Measurements from ENCODE around the gene DDX56.

Gene DDX56, protein sequence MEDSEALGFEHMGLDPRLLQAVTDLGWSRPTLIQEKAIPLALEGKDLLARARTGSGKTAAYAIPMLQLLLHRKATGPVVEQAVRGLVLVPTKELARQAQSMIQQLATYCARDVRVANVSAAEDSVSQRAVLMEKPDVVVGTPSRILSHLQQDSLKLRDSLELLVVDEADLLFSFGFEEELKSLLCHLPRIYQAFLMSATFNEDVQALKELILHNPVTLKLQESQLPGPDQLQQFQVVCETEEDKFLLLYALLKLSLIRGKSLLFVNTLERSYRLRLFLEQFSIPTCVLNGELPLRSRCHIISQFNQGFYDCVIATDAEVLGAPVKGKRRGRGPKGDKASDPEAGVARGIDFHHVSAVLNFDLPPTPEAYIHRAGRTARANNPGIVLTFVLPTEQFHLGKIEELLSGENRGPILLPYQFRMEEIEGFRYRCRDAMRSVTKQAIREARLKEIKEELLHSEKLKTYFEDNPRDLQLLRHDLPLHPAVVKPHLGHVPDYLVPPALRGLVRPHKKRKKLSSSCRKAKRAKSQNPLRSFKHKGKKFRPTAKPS

GRCh38 chr7:44573464-44574286, at the start of gene DDX56:
Gene DDX56 (minus strand): TSS chr7:44573908. CDS start chr7:44573895, 13 bp downstream.
- Histone ChIP-seq H3F3A (ENCODE audit: low read depth) (no peaks in the 10 kb centered on the region), H3K4me1 (ENCODE audit: insufficient read depth, low read length, poor library complexity, severe bottlenecking) (peaks cover 19% of the 10 kb centered on the region), H4K20me1 (ENCODE audit: insufficient read depth, low read length, poor library complexity, severe bottlenecking) (peaks cover 22% of the 10 kb centered on the region), H3K4me3 (ENCODE audit: low read length, poor library complexity, severe bottlenecking) (peak within 1 kb of the TSS; percentile 93), H3K27me3 (ENCODE audit: insufficient read depth, low read length, poor library complexity, severe bottlenecking) (no peaks in the 10 kb centered on the region), H3K9ac (ENCODE audit: low read depth, low read length, poor library complexity, severe bottlenecking) (peak within 1 kb of the TSS; percentile 94), H3K4me2 (ENCODE audit: low read depth, low read length, poor library complexity, severe bottlenecking) (peak within 1 kb of the TSS; percentile 91), H2AFZ (ENCODE audit: low read length) (peak within 1 kb of the TSS; percentile 72), H3K9me3 (ENCODE audit: insufficient read depth, low read depth, low read length) (no peaks in the 10 kb centered on the region), H3K9me2 (replicated peaks; ENCODE audit: low read depth, low read length) (no peaks in the 10 kb centered on the region), H3K79me2 (ENCODE audit: insufficient read depth, low read length) (peaks cover 47% of the 10 kb centered on the region), H3K36me3 (ENCODE audit: insufficient read depth, low read length) (peaks cover 40% of the 10 kb centered on the region; the same call in 1 of the 2 replicates)
- no peak for TF ChIP-seq CTCF (conservative IDR thresholded peaks at IDR 0.05; ENCODE audit: low read length)
- TF ChIP-seq EZH2phosphoT487 (IDR thresholded peaks at IDR 0.05; ENCODE audit: borderline replicate concordance): no peak

GRCh38 chr7:44622342-44623151, 48.8 kb upstream of the DDX56 start:
- Histone ChIP-seq H3K4me3 (ENCODE audit: low read length, poor library complexity, severe bottlenecking) (no peak overlapping the region), H3K36me3 (ENCODE audit: insufficient read depth, low read length) (peaks cover 36% of the 10 kb centered on the region; the same call in 1 of the 2 replicates), H3K9me2 (replicated peaks; ENCODE audit: low read depth, low read length) (no peaks in the 10 kb centered on the region), H3K4me2 (ENCODE audit: low read depth, low read length, poor library complexity, severe bottlenecking) (no peak overlapping the region), H3K9ac (ENCODE audit: low read depth, low read length, poor library complexity, severe bottlenecking) (no peak overlapping the region), H3K79me2 (ENCODE audit: insufficient read depth, low read length) (peaks cover 85% of the 10 kb centered on the region), H2AFZ (ENCODE audit: low read length) (no peak overlapping the region), H3K27me3 (ENCODE audit: insufficient read depth, low read length, poor library complexity, severe bottlenecking) (no peaks in the 10 kb centered on the region), H3K9me3 (ENCODE audit: insufficient read depth, low read depth, low read length) (no peaks in the 10 kb centered on the region), H3K4me1 (ENCODE audit: insufficient read depth, low read length, poor library complexity, severe bottlenecking) (peaks cover 14% of the 10 kb centered on the region), H4K20me1 (ENCODE audit: insufficient read depth, low read length, poor library complexity, severe bottlenecking) (peaks cover 39% of the 10 kb centered on the region), H3F3A (ENCODE audit: low read depth) (no peaks in the 10 kb centered on the region)
- TF ChIP-seq EZH2phosphoT487 (IDR thresholded peaks at IDR 0.05; ENCODE audit: borderline replicate concordance) (no peak), CTCF (conservative IDR thresholded peaks at IDR 0.05; ENCODE audit: low read length) (no peak)

DNA sequence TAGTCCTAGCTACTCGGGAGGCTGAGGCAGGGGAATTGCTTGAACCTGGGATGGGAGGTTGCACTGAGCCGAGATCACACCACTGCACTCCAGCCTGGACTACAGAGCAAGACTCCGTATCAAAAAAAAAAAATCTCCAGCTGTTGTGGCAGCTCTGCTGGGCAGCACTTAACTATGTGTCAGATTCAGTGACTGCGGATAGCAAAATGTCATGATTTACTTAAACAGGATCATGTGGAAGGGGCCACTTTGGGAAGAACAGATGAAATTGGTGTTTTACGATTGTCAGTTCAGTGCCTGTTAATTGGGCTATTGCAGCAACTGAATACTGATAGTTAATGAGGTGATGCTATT, 48.0 kb upstream of the DDX56 start:
- Histone ChIP-seq H3K9ac (ENCODE audit: low read depth, low read length, poor library complexity, severe bottlenecking) (no peak overlapping the region), H2AFZ (ENCODE audit: low read length) (no peak overlapping the region), H4K20me1 (ENCODE audit: insufficient read depth, low read length, poor library complexity, severe bottlenecking) (peaks cover 39% of the 10 kb centered on the region), H3K36me3 (ENCODE audit: insufficient read depth, low read length) (peaks cover 35% of the 10 kb centered on the region; the same call in 1 of the 2 replicates), H3K27me3 (ENCODE audit: insufficient read depth, low read length, poor library complexity, severe bottlenecking) (no peaks in the 10 kb centered on the region), H3K79me2 (ENCODE audit: insufficient read depth, low read length) (peaks cover 92% of the 10 kb centered on the region), H3K4me2 (ENCODE audit: low read depth, low read length, poor library complexity, severe bottlenecking) (no peak overlapping the region), H3K9me2 (replicated peaks; ENCODE audit: low read depth, low read length) (no peaks in the 10 kb centered on the region), H3F3A (ENCODE audit: low read depth) (no peaks in the 10 kb centered on the region), H3K4me3 (ENCODE audit: low read length, poor library complexity, severe bottlenecking) (no peak overlapping the region), H3K4me1 (ENCODE audit: insufficient read depth, low read length, poor library complexity, severe bottlenecking) (peaks cover 18% of the 10 kb centered on the region), H3K9me3 (ENCODE audit: insufficient read depth, low read depth, low read length) (no peaks in the 10 kb centered on the region)
- no peak for TF ChIP-seq CTCF (conservative IDR thresholded peaks at IDR 0.05; ENCODE audit: low read length)
- no peak for TF ChIP-seq EZH2phosphoT487 (IDR thresholded peaks at IDR 0.05; ENCODE audit: borderline replicate concordance)
